Right cardiac atrium (tissue), 5 donors: ENCODE results near the gene OPRD1. TPM values are rescaled to one million over a fixed set of nuclear protein-coding genes. Genes with fewer than 3 reads are reported as not detected.

Experiments used
- ATAC-seq, 2 donors: fragments of 200-7000 bp; cut with Tn5 transposase; one replicate each; pipeline versions ENCODE4 v1.8.0 to v1.9.1; 2020; ENCODE audit warnings: moderate library complexity in 2 of 2, mild to moderate bottlenecking in 1 of 2
- DNase-seq, 3 donors: peaks; one replicate each; pipeline ENCODE4 v3.0.0-alpha.2; 2020
- H3K27ac ChIP-seq: one replicate; pipeline ENCODE4 v1.5.1; 2013; ENCODE audit warnings: mild to moderate bottlenecking, low read length, control low read depth, moderate library complexity
- H3K27me3 ChIP-seq: one replicate; pipeline ENCODE4 v1.6.1; 2013; ENCODE audit not compliant: control insufficient read depth, insufficient read depth
- H3K4me1 ChIP-seq: one replicate; pipeline ENCODE4 v1.6.1; 2013; ENCODE audit warnings: low read length; ENCODE audit not compliant: control insufficient read depth, insufficient read depth
- H3K4me3 ChIP-seq: one replicate; pipeline ENCODE4 v1.5.1; 2013; ENCODE audit warnings: low read length, control low read depth
- H3K9me3 ChIP-seq: one replicate; pipeline ENCODE4 v1.6.1; 2013; ENCODE audit warnings: low read length; ENCODE audit not compliant: control insufficient read depth
- WGBS: extraction: QIAGEN DNeasy Blood & Tissue Kit; methylation state at CpG from one replicate; pipeline ENCODE4 v1.1.7; 2013; 5-methylcytosine and 5-hydroxymethylcytosine counted together
- intact Hi-C, 4 donors: fragments of 100-400 bp; cut with DNase I; formaldehyde crosslinking; loops; one replicate each; pipeline versions ENCODE4 v1.11.0 to v1.14.0; 2022 to 2023
- polyA plus RNA-seq: library from polyadenylated mRNA; stranded (reverse); fragments of 200-250 nt; gene quantifications from one replicate; pipeline ENCODE4 v1.2.3, GENCODE V29; 2013
- total RNA-seq, 4 donors: library from RNA; stranded (reverse); fragmentation: NEBNext Ultra II Directional; extraction: Animal tissue kit (Norgen Biotek cat#: 25700); gene quantifications; one replicate each; pipeline ENCODE4 v1.2.1, GENCODE V29; 2021
- donor health status: healthy with polysubstance abuse.
- donor health status: DM: no; HTN: yes; CAD: no.
- donor health status: DM: no; HTN: no; CAD: no.
- donor health status: DM: no; HTN: yes; CAD: no; lungs with severe emphysema.
- donor health status: DM: yes; HTN: yes; CAD: no.

Gene OPRD1
- total and polyA plus RNA-seq, 5 donors, result under 0.01 TPM; not detected in 4

GRCh38 chr1:28803051-28803450, 8.9 kb upstream of the OPRD1 start:
- intact Hi-C loops, result loop anchor here in 1 of 4 donors (5.0 kb wide), 1 partner anchor 64 kb away; no protein-coding TSS in a partner anchor
- 77% methylated on average over 5 of the region's 5 CpGs for WGBS
- no peak for DNase-seq
- Histone ChIP-seq H3K4me3 (no peak overlapping the region), H3K27ac (no peak overlapping the region), H3K4me1 (no peaks in the 10 kb centered on the region), H3K9me3 (peaks cover 2% of the 10 kb centered on the region), H3K27me3 (no peaks in the 10 kb centered on the region)
- no peak for ATAC-seq

GRCh38 chr1:28803662-28804061, 8.3 kb upstream of the OPRD1 start:
- H3K4me1 ChIP-seq, result no peaks in the 10 kb centered on the region
- peaks cover 2% of the 10 kb centered on the region for H3K9me3 ChIP-seq
- H3K4me3 ChIP-seq, result no peak overlapping the region
- no peaks in the 10 kb centered on the region for H3K27me3 ChIP-seq
- ATAC-seq, result no peak
- no peak overlapping the region for H3K27ac ChIP-seq
- 94% methylated on average over 3 of the region's 3 CpGs for WGBS
- no peak for DNase-seq
- intact Hi-C loops, result loop anchor here in 1 of 4 donors (5.0 kb wide), 1 partner anchor 64 kb away; no protein-coding TSS in a partner anchor

- Histone ChIP-seq H3K4me1 (no peaks in the 10 kb centered on the region), H3K4me3 (no peak overlapping the region), H3K27me3 (no peaks in the 10 kb centered on the region), H3K9me3 (peaks cover 2% of the 10 kb centered on the region), H3K27ac (no peak overlapping the region)
- no peak for DNase-seq
- no peak for ATAC-seq
- WGBS, result 68% methylated on average over 3 of the region's 3 CpGs
- intact Hi-C loops, result loop anchor here in 1 of 4 donors (5.0 kb wide), 1 partner anchor 63 kb away; no protein-coding TSS in a partner anchor
These were observed 7.9 kb upstream of the OPRD1 start for GRCh38 chr1:28804071-28804470.

GRCh38 chr1:28807046-28807445, 4.9 kb upstream of the OPRD1 start:
- 47% methylated on average over 4 of the region's 4 CpGs for WGBS
- Histone ChIP-seq H3K27ac (no peak overlapping the region), H3K4me3 (no peak overlapping the region), H3K9me3 (peaks cover 2% of the 10 kb centered on the region), H3K27me3 (peaks cover 4% of the 10 kb centered on the region), H3K4me1 (no peaks in the 10 kb centered on the region)
- no peak for ATAC-seq
- intact Hi-C loops, result no loop called here
- DNase-seq, result no peak

- H3K27ac ChIP-seq, result no peak overlapping the region
- peaks cover 2% of the 10 kb centered on the region for H3K9me3 ChIP-seq
- H3K4me1 ChIP-seq, result no peaks in the 10 kb centered on the region
- no peak overlapping the region for H3K4me3 ChIP-seq
- DNase-seq, result no peak
- no peak for ATAC-seq
- H3K27me3 ChIP-seq, result peaks cover 4% of the 10 kb centered on the region
- WGBS, result 73% methylated on average over 4 of the region's 4 CpGs
- intact Hi-C loops, result no loop called here
These were observed 4.0 kb upstream of the OPRD1 start for GRCh38 chr1:28807986-28808385.

- H3K4me3 ChIP-seq, result no peak overlapping the region
- H3K4me1 ChIP-seq, result no peaks in the 10 kb centered on the region
- no peaks in the 10 kb centered on the region for H3K9me3 ChIP-seq
- DNase-seq (no peak), ATAC-seq (no peak)
- no peak overlapping the region for H3K27ac ChIP-seq
- intact Hi-C loops, result no loop called here
- peaks cover 4% of the 10 kb centered on the region for H3K27me3 ChIP-seq
- WGBS, result 65% methylated on average over 9 of the region's 9 CpGs
These were observed 603 bp upstream of the OPRD1 start for GRCh38 chr1:28811369-28811765.

- H3K9me3 ChIP-seq, result no peaks in the 10 kb centered on the region
- 39% methylated on average over 34 of the region's 34 CpGs for WGBS
- no peaks in the 10 kb centered on the region for H3K4me1 ChIP-seq
- no peak for ATAC-seq
- no peak overlapping the region for H3K27ac ChIP-seq
- peaks cover 4% of the 10 kb centered on the region for H3K27me3 ChIP-seq
- intact Hi-C loops, result no loop called here
- no peak for DNase-seq
- H3K4me3 ChIP-seq, result no peak overlapping the region
These were observed 899 bp downstream of the OPRD1 start for GRCh38 chr1:28812669-28813468.

- Histone ChIP-seq H3K27ac (no peak overlapping the region), H3K9me3 (no peaks in the 10 kb centered on the region), H3K4me3 (no peak overlapping the region), H3K4me1 (no peaks in the 10 kb centered on the region), H3K27me3 (peaks cover 4% of the 10 kb centered on the region)
- intact Hi-C loops, result no loop called here
- DNase-seq, result no peak
- no peak for ATAC-seq
- WGBS, result 81% methylated on average over 15 of the region's 15 CpGs
These were observed 2.0 kb downstream of the OPRD1 start for GRCh38 chr1:28813931-28814465.

- Histone ChIP-seq H3K9me3 (no peaks in the 10 kb centered on the region), H3K27me3 (peaks cover 4% of the 10 kb centered on the region), H3K27ac (no peak overlapping the region), H3K4me1 (no peaks in the 10 kb centered on the region), H3K4me3 (no peak overlapping the region)
- intact Hi-C loops, result no loop called here
- 29% methylated on average over 12 of the region's 12 CpGs for WGBS
- ATAC-seq, result no peak
- DNase-seq, result no peak
These were observed 3.7 kb downstream of the OPRD1 start for GRCh38 chr1:28815533-28816185.

- no peak overlapping the region for H3K27ac ChIP-seq
- no peaks in the 10 kb centered on the region for H3K27me3 ChIP-seq
- no peak overlapping the region for H3K4me3 ChIP-seq
- H3K4me1 ChIP-seq, result no peaks in the 10 kb centered on the region
- ATAC-seq, result no peak
- no peaks in the 10 kb centered on the region for H3K9me3 ChIP-seq
- DNase-seq, result no peak
- WGBS, result 83% methylated on average over 7 of the region's 7 CpGs
- intact Hi-C loops, result no loop called here
These were observed 5.2 kb downstream of the OPRD1 start for GRCh38 chr1:28817133-28817532.

- ATAC-seq, result no peak
- intact Hi-C loops, result no loop called here
- Histone ChIP-seq H3K27me3 (no peaks in the 10 kb centered on the region), H3K4me3 (no peak overlapping the region), H3K4me1 (no peaks in the 10 kb centered on the region), H3K9me3 (no peaks in the 10 kb centered on the region), H3K27ac (no peak overlapping the region)
- no peak for DNase-seq
These were observed 7.0 kb downstream of the OPRD1 start for GRCh38 chr1:28819020-28819419.
